Trophoblast cell (in vitro differentiated cells and primary cell): ENCODE measurements around the gene BRD3OS.

Source experiments
- DNase-seq, 2 donors: peaks; one replicate each; pipeline ENCODE4 v3.0.0-alpha.2; 2016
- H2AFZ ChIP-seq: 2 replicates; pipeline ENCODE4 v1.6.1; 2013; ENCODE audit warnings: low read length, moderate library complexity, mild to moderate bottlenecking; ENCODE audit not compliant: insufficient read depth, poor library complexity
- H2AK5ac ChIP-seq: 2 replicates; pipeline ENCODE4 v1.6.1; 2013; ENCODE audit warnings: mild to moderate bottlenecking, low read length
- H2BK120ac ChIP-seq: 2 replicates; pipeline ENCODE4 v1.6.1; 2013; ENCODE audit warnings: low read length, mild to moderate bottlenecking, moderate library complexity; ENCODE audit not compliant: insufficient read depth, poor library complexity
- H2BK12ac ChIP-seq: 2 replicates; pipeline ENCODE4 v1.6.1; 2013; ENCODE audit warnings: mild to moderate bottlenecking, low read length, moderate library complexity
- H2BK5ac ChIP-seq: 2 replicates; pipeline ENCODE4 v1.6.1; 2013; ENCODE audit warnings: low read length, low read depth, moderate library complexity, mild to moderate bottlenecking; ENCODE audit not compliant: poor library complexity
- H3K14ac ChIP-seq: 2 replicates; pipeline ENCODE4 v1.6.1; 2013; ENCODE audit warnings: mild to moderate bottlenecking, low read length
- H3K18ac ChIP-seq: 2 replicates; pipeline ENCODE4 v1.6.1; 2013; ENCODE audit warnings: mild to moderate bottlenecking, low read length
- H3K23ac ChIP-seq: 2 replicates; pipeline ENCODE4 v1.6.1; 2013; ENCODE audit warnings: low read length
- H3K27ac ChIP-seq: 2 replicates; pipeline ENCODE4 v1.5.1; 2013; ENCODE audit warnings: low read depth, mild to moderate bottlenecking, inconsistent platforms, low read length, moderate library complexity
- H3K27me3 ChIP-seq: 2 replicates; pipeline ENCODE4 v1.6.1; 2013; ENCODE audit warnings: inconsistent platforms, mild to moderate bottlenecking, low read length, moderate library complexity; ENCODE audit not compliant: insufficient read depth
- H3K36me3 ChIP-seq, 2 experiments: 1 replicate in 1 of 2; 2 replicates in 1 of 2; pipeline ENCODE4 v1.6.1; 2013; ENCODE audit warnings: low read length in 2 of 2, mild to moderate bottlenecking in 2 of 2, moderate library complexity in 1 of 2; ENCODE audit not compliant: insufficient read depth in 2 of 2, control insufficient read depth in 1 of 2
- H3K4ac ChIP-seq: 2 replicates; pipeline ENCODE4 v1.6.1; 2013; ENCODE audit warnings: low read depth, mild to moderate bottlenecking, low read length, moderate library complexity
- H3K4me1 ChIP-seq, 2 experiments: 1 replicate in 1 of 2; 2 replicates in 1 of 2; pipeline ENCODE4 v1.6.1; 2013; ENCODE audit warnings: low read length in 2 of 2, mild to moderate bottlenecking in 2 of 2, moderate library complexity in 1 of 2; ENCODE audit not compliant: insufficient read depth in 2 of 2, control insufficient read depth in 1 of 2
- H3K4me2 ChIP-seq: 2 replicates; pipeline ENCODE4 v1.6.1; 2013; ENCODE audit warnings: inconsistent platforms, mild to moderate bottlenecking, low read length, moderate library complexity
- H3K4me3 ChIP-seq: 2 replicates; pipeline ENCODE4 v1.5.1; 2013; ENCODE audit warnings: mild to moderate bottlenecking, low read depth, low read length, inconsistent platforms
- H3K79me1 ChIP-seq: one replicate; pipeline ENCODE4 v1.6.1; 2013; ENCODE audit warnings: low read length
- H3K79me2 ChIP-seq: 2 replicates; pipeline ENCODE4 v1.6.1; 2013; ENCODE audit warnings: low read length, mild to moderate bottlenecking; ENCODE audit not compliant: control insufficient read depth, insufficient read depth, poor library complexity
- H3K9ac ChIP-seq: 2 replicates; pipeline ENCODE4 v1.6.1; 2013; ENCODE audit warnings: mild to moderate bottlenecking, low read length
- H3K9me3 ChIP-seq: 2 replicates; pipeline ENCODE4 v1.6.1; 2013; ENCODE audit warnings: low read depth, mild to moderate bottlenecking, control low read depth, inconsistent platforms, low read length; ENCODE audit not compliant: insufficient read depth
- H4K12ac ChIP-seq: 2 replicates; pipeline ENCODE4 v1.6.1; 2013; ENCODE audit warnings: low read depth, mild to moderate bottlenecking, low read length, moderate library complexity
- H4K8ac ChIP-seq: 2 replicates; pipeline ENCODE4 v1.6.1; 2013; ENCODE audit warnings: low read depth, mild to moderate bottlenecking, low read length, moderate library complexity
- H4K91ac ChIP-seq: one replicate; pipeline ENCODE4 v1.6.1; 2013; ENCODE audit warnings: low read depth, mild to moderate bottlenecking, low read length, moderate library complexity
- WGBS: extraction: QIAGEN DNeasy Blood & Tissue Kit; methylation state at CpG from one replicate; pipeline ENCODE4 v1.1.7; 2013; ENCODE audit warnings: missing lambda C conversion rate; ENCODE audit not compliant: insufficient read length, insufficient coverage; ENCODE audit errors: extremely low coverage; 5-methylcytosine and 5-hydroxymethylcytosine counted together

The BRD3OS gene

DNA sequence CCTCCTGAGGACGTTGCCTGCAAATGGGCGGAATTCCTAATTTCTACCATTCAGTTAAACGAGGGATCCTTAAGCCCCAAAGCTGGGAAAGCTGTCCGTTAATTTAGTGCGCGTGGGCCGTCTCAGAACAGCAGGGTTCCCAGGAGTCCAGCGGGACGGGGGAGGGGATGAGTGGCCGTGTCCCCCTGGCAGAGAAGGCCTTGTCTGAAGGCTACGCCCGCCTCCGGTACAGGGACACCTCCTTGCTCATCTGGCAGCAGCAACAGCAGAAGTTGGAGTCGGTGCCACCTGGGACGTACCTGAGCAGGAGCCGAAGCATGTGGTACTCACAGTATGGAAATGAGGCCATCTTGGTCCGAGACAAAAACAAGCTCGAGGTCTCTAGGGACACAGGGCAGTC lies 1.3 kb downstream of the BRD3OS start:
- no peak overlapping the region for H3K4ac ChIP-seq
- no peak overlapping the region for H3K27ac ChIP-seq
- H4K12ac ChIP-seq = no peak overlapping the region
- no peak for DNase-seq
- H3K4me1 ChIP-seq = peaks cover 4 to 5% of the 10 kb centered on the region in 2 experiments
- peaks cover 2% of the 10 kb centered on the region for H3K79me2 ChIP-seq
- H2AFZ ChIP-seq = no peak overlapping the region
- peaks cover 16% of the 10 kb centered on the region in 2 experiments for H3K36me3 ChIP-seq
- no peak overlapping the region for H3K18ac ChIP-seq
- H3K79me1 ChIP-seq = peaks cover 2% of the 10 kb centered on the region
- H3K23ac ChIP-seq = no peak overlapping the region
- H4K8ac ChIP-seq = no peak overlapping the region
- H2AK5ac ChIP-seq = no peak overlapping the region
- H3K9me3 ChIP-seq = peaks cover 2% of the 10 kb centered on the region
- no peak overlapping the region for H3K4me2 ChIP-seq
- H3K14ac ChIP-seq = no peak overlapping the region
- H3K9ac ChIP-seq = no peak overlapping the region
- no peak overlapping the region for H3K4me3 ChIP-seq
- no peak overlapping the region for H2BK120ac ChIP-seq
- H2BK5ac ChIP-seq = no peak overlapping the region
- WGBS = no CpG with 5 or more reads among the region's 18 CpGs
- no peak overlapping the region for H4K91ac ChIP-seq
- H3K27me3 ChIP-seq = no peaks in the 10 kb centered on the region
- no peak overlapping the region for H2BK12ac ChIP-seq

DNA sequence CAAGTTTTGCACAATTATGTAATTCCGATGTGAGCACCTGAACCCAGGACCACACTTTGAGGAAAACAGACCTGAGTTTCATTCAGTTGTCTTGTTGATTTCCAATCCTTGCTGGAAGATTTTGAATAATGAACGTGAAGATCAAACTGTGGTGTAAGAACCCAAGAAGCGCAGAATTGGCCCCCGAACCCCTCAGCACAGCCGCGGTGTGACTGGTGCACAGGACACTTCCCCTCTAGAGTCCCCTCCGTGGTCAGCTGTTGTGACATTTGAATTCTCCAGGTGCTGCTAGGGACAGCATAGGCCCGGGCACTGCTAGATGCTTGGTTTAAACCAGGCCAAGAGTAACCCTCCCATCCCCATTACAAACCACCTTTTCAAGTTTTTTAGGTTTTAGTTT lies 1.7 kb downstream of the BRD3OS start:
- Histone ChIP-seq H3K4me2 (no peak overlapping the region), H2AK5ac (no peak overlapping the region), H3K14ac (no peak overlapping the region), H3K9ac (no peak overlapping the region), H2BK12ac (no peak overlapping the region), H3K23ac (no peak overlapping the region), H4K8ac (no peak overlapping the region), H3K4me1 (peaks cover 4 to 5% of the 10 kb centered on the region in 2 experiments), H2BK5ac (no peak overlapping the region), H3K9me3 (peaks cover 2% of the 10 kb centered on the region), H3K36me3 (peaks cover 20% of the 10 kb centered on the region in 2 experiments), H3K18ac (no peak overlapping the region), H2BK120ac (no peak overlapping the region), H3K27ac (no peak overlapping the region), H3K4me3 (no peak overlapping the region), H4K12ac (no peak overlapping the region), H4K91ac (no peak overlapping the region), H3K27me3 (no peaks in the 10 kb centered on the region), H2AFZ (no peak overlapping the region), H3K79me2 (peaks cover 2% of the 10 kb centered on the region), H3K4ac (no peak overlapping the region), H3K79me1 (peaks cover 2% of the 10 kb centered on the region)
- no CpG with 5 or more reads among the region's 8 CpGs for WGBS
- no peak for DNase-seq

DNA sequence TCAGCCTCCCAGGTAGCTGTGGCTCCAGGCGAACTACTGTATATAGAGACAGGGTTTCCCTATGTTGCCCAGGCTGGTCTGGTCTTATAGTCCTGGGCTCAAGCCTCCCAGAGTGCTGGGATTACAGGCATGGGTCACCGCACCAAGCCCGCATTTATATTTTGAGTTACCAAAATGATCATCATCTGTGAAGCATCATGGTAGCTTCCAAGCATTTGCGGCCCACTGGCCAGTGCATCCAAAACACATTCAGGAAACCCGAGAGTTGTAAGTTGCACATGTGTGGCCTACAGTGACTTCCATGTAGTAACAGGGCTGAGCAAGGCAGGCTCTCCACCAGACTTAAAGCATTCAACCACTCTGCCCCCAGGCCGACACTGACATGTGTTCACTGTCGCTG lies 2.3 kb downstream of the BRD3OS start:
- H3K27ac ChIP-seq = no peak overlapping the region
- no peaks in the 10 kb centered on the region for H3K27me3 ChIP-seq
- peaks cover 4 to 5% of the 10 kb centered on the region in 2 experiments for H3K4me1 ChIP-seq
- H3K79me2 ChIP-seq = peaks cover 2% of the 10 kb centered on the region
- H3K9ac ChIP-seq = no peak overlapping the region
- H3K4ac ChIP-seq = no peak overlapping the region
- H4K8ac ChIP-seq = no peak overlapping the region
- no peak overlapping the region for H2AK5ac ChIP-seq
- H2BK5ac ChIP-seq = no peak overlapping the region
- peaks cover 2% of the 10 kb centered on the region for H3K9me3 ChIP-seq
- no peak overlapping the region for H4K12ac ChIP-seq
- peaks cover 2% of the 10 kb centered on the region for H3K79me1 ChIP-seq
- H3K18ac ChIP-seq = no peak overlapping the region
- H3K4me2 ChIP-seq = no peak overlapping the region
- no peak overlapping the region for H2BK120ac ChIP-seq
- no peak for DNase-seq
- no peak overlapping the region for H3K4me3 ChIP-seq
- no peak overlapping the region for H3K23ac ChIP-seq
- no peak overlapping the region for H4K91ac ChIP-seq
- H2AFZ ChIP-seq = no peak overlapping the region
- no peak overlapping the region for H2BK12ac ChIP-seq
- no CpG with 5 or more reads among the region's 7 CpGs for WGBS
- no peak overlapping the region for H3K14ac ChIP-seq
- H3K36me3 ChIP-seq = peaks cover 22% of the 10 kb centered on the region in 2 experiments

DNA sequence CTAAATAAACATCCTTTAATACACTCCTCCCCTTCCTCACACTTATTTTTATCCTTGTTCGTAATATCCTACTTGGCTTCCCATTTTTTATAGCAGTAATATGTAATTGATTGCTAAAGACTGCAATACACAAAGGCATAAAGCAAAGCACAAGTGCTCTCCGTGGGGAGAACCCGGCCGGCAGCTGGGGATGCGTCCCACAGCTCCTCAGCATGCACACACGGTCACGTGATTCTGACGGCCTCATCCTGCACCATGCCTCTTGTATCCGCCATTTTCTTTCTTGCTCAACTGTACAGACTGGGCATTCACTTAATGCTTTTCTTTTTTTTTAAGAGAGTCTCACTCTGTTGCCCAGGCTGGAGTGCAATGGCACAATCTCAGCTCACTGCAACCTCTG lies 2.8 kb downstream of the BRD3OS start:
- Histone ChIP-seq H3K4me3 (no peak overlapping the region), H3K36me3 (peaks cover 25 to 26% of the 10 kb centered on the region in 2 experiments), H4K8ac (no peak overlapping the region), H2BK12ac (no peak overlapping the region), H3K79me2 (peaks cover 2% of the 10 kb centered on the region), H4K12ac (no peak overlapping the region), H3K4ac (no peak overlapping the region), H3K79me1 (peaks cover 2% of the 10 kb centered on the region), H3K4me1 (peaks cover 4 to 5% of the 10 kb centered on the region in 2 experiments), H3K23ac (no peak overlapping the region), H2BK120ac (no peak overlapping the region), H3K27ac (no peak overlapping the region), H3K18ac (no peak overlapping the region), H4K91ac (no peak overlapping the region), H3K27me3 (no peaks in the 10 kb centered on the region), H3K9ac (no peak overlapping the region), H3K14ac (no peak overlapping the region), H3K4me2 (no peak overlapping the region), H3K9me3 (peaks cover 2% of the 10 kb centered on the region), H2BK5ac (no peak overlapping the region), H2AK5ac (no peak overlapping the region), H2AFZ (no peak overlapping the region)
- no peak for DNase-seq
- 100% methylated on average over 1 of the region's 9 CpGs for WGBS
